COLO668 (cell line): Measurements from ENCODE around the gene MAN1A1.

Experiments used
- DNase-seq: peaks from one replicate; lab custom pipeline; 2025; ENCODE audit not compliant: unreplicated experiment; lab: John Stamatoyannopoulos, UW

MAN1A1 gene

GRCh38 chr6:119326291-119327005 lies 23.1 kb downstream of the MAN1A1 start:
- no peak for DNase-seq

- no peak for DNase-seq
Measured at GRCh38 chr6:119325559-119326265, 23.8 kb downstream of the MAN1A1 start.

- DNase-seq, result no peak
Measured at GRCh38 chr6:119324718-119325117, 24.8 kb downstream of the MAN1A1 start.

- no peak for DNase-seq
Measured at GRCh38 chr6:119323931-119324330, 25.6 kb downstream of the MAN1A1 start.

GRCh38 chr6:119323478-119323877 lies 26.1 kb downstream of the MAN1A1 start:
- no peak for DNase-seq

GRCh38 chr6:119322715-119323350 lies 26.7 kb downstream of the MAN1A1 start:
- DNase-seq, result no peak

GRCh38 chr6:119322034-119322433 lies 27.5 kb downstream of the MAN1A1 start:
- DNase-seq, result no peak

- no peak for DNase-seq
Measured at GRCh38 chr6:119319694-119320093, 29.9 kb downstream of the MAN1A1 start.

GRCh38 chr6:119318730-119319129 lies 30.8 kb downstream of the MAN1A1 start:
- no peak for DNase-seq

- no peak for DNase-seq
Measured at GRCh38 chr6:119318176-119318575, 31.4 kb downstream of the MAN1A1 start.

GRCh38 chr6:119317007-119317406 lies 32.6 kb downstream of the MAN1A1 start:
- DNase-seq, result no peak

- no peak for DNase-seq
Measured at GRCh38 chr6:119314885-119315272, 34.7 kb downstream of the MAN1A1 start.

- DNase-seq, result no peak
Measured at GRCh38 chr6:119313937-119314884, 35.4 kb downstream of the MAN1A1 start.

- no peak for DNase-seq
Measured at GRCh38 chr6:119312875-119313338, 36.7 kb downstream of the MAN1A1 start.

GRCh38 chr6:119312441-119312840 lies 37.1 kb downstream of the MAN1A1 start:
- DNase-seq, result no peak

GRCh38 chr6:119311514-119312142 lies 37.9 kb downstream of the MAN1A1 start:
- no peak for DNase-seq

GRCh38 chr6:119310486-119311036 lies 39.0 kb downstream of the MAN1A1 start:
- no peak for DNase-seq

GRCh38 chr6:119308991-119309657 lies 40.4 kb downstream of the MAN1A1 start:
- DNase-seq, result no peak

- no peak for DNase-seq
Measured at GRCh38 chr6:119308048-119308570, 41.5 kb downstream of the MAN1A1 start.
